Measurements from ENCODE around the gene ZNF862. TPM values are rescaled to one million over a fixed set of nuclear protein-coding genes. Genes with fewer than 3 reads are reported as not detected.

The ZNF862 gene
- 8.1 and 17.9 TPM in 2 replicates for total RNA-seq

DNA sequence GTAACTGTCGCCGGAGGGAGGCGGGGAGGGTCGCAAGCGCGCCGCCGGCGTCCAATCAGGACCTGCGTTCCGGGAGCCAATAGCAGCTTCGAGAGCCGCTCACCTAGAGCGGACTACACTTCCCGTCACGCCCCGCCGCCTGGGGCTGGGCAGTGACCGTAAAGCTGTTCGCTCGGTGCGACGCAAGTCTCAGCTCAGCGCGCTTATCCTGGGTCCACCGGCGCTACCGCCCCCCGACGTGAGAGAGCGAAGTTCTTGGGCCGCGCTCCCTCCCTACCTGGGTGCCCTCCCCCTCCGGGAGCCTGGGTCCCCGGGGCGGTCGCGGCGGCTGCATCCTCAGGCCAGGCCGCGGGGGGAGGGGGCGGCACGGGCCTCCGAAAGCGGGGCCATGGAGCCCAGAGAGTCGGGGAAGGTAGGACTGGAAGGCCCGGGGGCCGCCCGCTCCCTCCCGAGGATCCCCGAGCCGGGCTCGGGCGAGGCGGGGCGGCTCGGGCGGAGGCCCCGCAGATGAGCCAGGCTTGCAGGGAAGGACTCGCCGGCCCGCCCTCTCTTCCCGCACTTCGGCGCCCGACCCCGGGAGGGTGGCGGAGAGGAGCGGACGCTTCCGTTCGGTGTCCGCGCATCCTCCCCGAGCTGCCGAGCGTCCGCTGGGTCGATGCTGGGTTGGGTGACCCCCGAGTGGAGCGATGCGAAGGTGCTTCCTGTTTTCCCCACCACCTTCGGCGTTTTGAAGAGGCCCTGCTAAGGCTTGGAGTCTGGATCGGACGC is at the start of gene ZNF862:
ZNF862 (plus strand) TSS at position 152 of the 768 bp plus-strand sequence; CDS start at position 389, 237 bp downstream.

DNA sequence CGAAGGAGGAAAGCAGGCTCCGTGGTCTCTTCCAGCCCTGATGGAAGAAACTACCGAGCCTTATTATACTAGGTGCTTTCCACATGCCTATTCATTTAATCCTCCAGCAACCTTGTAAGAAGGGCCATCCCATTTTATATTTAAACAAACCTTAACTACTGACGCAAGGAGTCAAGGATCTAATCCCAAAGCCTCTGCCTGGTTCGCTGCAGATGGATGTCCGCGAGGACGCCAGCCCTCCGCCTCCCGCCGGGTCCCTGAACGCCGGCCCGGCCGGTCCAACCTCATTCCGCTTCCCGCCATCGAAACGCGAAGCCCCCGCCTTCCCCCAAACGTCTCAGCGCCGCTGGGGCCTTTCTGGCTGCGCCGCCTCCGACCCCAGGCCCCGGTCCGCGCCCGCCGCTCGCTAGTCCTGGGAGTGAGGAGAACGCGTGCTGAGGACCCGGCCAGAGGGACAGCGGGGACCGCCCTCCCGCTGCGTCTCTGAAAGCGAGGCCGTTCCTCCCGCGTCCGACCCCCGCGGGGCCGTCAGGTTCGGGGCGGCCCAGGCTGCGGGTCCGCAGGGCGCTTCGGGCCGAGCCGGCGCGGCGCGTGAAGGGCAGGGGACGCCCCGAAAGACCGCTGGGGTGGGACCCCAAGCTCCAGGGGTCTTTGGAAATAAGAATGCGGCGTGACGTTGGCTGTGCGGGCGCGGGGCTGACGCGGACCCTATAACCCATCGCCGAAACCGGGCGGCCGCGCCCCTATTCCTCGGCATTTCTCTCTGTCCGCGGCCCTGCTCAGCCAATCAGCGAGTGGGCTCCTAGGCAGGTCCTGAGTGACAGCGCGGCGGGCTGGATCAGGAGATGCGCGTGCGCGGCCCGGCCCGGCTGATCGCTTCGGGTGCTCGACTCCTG is 35.1 kb downstream of the ZNF862 start, which contains the start of gene ATP6V0E2:
ATP6V0E2 (plus strand) TSS at position 896 of the 896 bp plus-strand sequence. CDS start 97 bp downstream, outside the sequence.

Other genes starting within 250 kb of the ZNF862 start
- gene ZNF467, start 64.8 kb upstream of the ZNF862 start, total RNA-seq, result 0.73 and 1.3 TPM in 2 replicates
- gene ATP6V0E2, start 35.6 kb downstream of the ZNF862 start, total RNA-seq, result 25.6 and 26.6 TPM in 2 replicates

Data from smooth muscle cell of trachea (primary cell).